Epithelial cell of proximal tubule (primary cell): Measurements from ENCODE around the gene CLEC2B. TPM values are rescaled to one million over a fixed set of nuclear protein-coding genes. Genes with fewer than 3 reads are reported as not detected.

ENCODE experiments used
- DNase-seq: peaks from one replicate; pipeline ENCODE4 v3.0.0-alpha.2; 2011; ENCODE audit warnings: low read depth
- H3K4me3 ChIP-seq: 2 replicates; pipeline ENCODE4 v1.5.1; 2011; ENCODE audit warnings: low read depth, mild to moderate bottlenecking, low read length
- total RNA-seq: library from RNA; depleted of rRNA; stranded (reverse); fragments of >200 nt; gene quantifications from 2 replicates; pipeline ENCODE4 v1.2.3, GENCODE V29; 2015
- TF ChIP-seq, protein P1 (sequence below): conservative IDR thresholded peaks from 2 replicates; pipeline ENCODE4 v1.5.1; 2012; ENCODE audit warnings: low read depth, mild to moderate bottlenecking, low read length

The CLEC2B gene
- total RNA-seq, 1 donor from 2014 or later, result not detected

DNA sequence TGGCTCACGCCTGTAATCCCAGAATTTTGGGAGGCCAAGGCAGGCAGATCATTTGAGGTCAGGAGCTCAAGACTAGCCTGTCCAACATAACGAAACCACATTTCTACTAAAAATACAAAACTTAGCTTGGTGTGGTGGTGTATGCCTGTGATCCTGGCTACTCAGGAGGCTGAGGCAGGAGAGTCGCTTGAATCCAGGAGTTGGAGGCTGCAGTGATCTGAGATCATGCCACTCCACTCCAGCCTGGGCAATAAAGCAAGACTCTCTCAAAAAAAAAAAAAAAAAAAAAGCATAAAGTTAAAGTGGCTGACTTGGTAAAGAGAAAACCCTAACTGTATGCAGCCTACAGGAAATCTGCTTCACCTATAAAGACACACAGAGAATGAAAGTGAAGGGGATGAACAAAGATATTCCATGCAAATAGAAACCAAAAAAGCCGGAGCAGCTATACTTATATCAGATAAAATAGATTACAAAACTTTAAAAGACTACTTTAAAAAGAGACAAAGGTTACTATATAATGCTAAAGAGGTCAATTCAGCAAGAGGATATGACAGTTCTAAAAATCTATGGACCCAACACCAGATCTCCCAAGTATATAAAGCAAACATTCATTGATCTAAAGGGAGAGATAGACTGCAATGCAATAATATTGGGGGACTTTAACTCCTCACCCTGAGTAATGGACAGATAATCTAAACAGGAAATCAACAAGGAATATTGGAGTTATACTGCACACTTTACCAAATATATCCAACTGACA is 4.1 kb downstream of the CLEC2B start:
- H3K4me3 ChIP-seq, result no peak overlapping the region
- DNase-seq, result no peak
- TF ChIP-seq, protein P1, sequence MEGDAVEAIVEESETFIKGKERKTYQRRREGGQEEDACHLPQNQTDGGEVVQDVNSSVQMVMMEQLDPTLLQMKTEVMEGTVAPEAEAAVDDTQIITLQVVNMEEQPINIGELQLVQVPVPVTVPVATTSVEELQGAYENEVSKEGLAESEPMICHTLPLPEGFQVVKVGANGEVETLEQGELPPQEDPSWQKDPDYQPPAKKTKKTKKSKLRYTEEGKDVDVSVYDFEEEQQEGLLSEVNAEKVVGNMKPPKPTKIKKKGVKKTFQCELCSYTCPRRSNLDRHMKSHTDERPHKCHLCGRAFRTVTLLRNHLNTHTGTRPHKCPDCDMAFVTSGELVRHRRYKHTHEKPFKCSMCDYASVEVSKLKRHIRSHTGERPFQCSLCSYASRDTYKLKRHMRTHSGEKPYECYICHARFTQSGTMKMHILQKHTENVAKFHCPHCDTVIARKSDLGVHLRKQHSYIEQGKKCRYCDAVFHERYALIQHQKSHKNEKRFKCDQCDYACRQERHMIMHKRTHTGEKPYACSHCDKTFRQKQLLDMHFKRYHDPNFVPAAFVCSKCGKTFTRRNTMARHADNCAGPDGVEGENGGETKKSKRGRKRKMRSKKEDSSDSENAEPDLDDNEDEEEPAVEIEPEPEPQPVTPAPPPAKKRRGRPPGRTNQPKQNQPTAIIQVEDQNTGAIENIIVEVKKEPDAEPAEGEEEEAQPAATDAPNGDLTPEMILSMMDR, result no peak

DNA sequence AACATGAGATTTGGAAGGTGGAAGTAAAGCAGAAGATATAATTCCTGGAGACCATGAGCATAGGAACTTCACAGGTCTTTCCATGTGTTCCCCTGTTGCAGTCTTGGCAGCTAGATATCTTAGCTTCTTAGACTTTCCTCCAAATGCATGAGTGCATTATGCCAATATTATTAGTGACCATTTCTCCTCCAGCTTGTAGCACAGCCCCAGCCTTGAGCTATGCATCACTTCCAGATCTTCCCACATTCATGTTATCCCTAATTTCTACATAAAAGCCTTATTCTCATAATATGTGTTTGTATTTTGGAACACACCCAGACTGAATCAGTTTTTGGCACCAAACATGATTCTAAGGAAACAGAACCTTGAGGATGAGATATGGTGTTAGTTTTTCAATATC is 11.0 kb downstream of the CLEC2B start:
- DNase-seq, result no peak
- TF ChIP-seq, protein P1, result no peak
- no peak overlapping the region for H3K4me3 ChIP-seq

GRCh38 chr12:9856894-9857293 is 12.3 kb downstream of the CLEC2B start:
- no peak overlapping the region for H3K4me3 ChIP-seq
- no peak for DNase-seq
- TF ChIP-seq, protein P1, result no peak

DNA sequence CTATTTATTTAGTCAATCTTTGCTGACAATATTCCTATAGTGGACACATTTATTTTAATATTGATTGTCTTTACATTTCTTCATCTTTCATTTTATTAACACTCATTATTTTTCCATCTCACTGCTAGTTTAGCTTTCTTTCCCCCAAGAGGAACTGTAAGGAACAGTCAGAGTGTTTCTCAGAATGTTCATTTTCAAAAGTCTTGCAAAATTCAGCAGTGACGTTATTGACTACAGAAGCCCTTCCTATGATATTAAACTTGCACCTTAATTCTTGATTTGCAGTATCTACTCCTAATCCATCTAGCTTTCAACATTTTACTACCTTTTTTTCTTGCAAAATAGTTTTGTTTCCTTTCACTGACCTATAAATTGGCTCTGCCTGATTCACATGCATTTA is 13.0 kb downstream of the CLEC2B start:
- no peak overlapping the region for H3K4me3 ChIP-seq
- DNase-seq, result no peak
- TF ChIP-seq, protein P1, result no peak

- DNase-seq, result no peak
- TF ChIP-seq, protein P1, result no peak
- H3K4me3 ChIP-seq, result no peak overlapping the region
Measured at GRCh38 chr12:9851927-9852326, 17.2 kb downstream of the CLEC2B start.

GRCh38 chr12:9851050-9851449 is 18.1 kb downstream of the CLEC2B start:
- TF ChIP-seq, protein P1, result no peak
- no peak for DNase-seq
- H3K4me3 ChIP-seq, result no peak overlapping the region

- TF ChIP-seq, protein P1, result no peak
- no peak for DNase-seq
- no peak overlapping the region for H3K4me3 ChIP-seq
Measured at GRCh38 chr12:9848899-9849298, 20.3 kb downstream of the CLEC2B start.
